HG03135 (cell line): ENCODE data around the gene TAX1BP1.
"Not testable (repeated sequence)": the region's sequence is repeated elsewhere in the genome, so short reads cannot be mapped to it uniquely, and the experiment has no call there.

Experiments used
- ATAC-seq: cut with Tn5 transposase; IDR thresholded peaks from one replicate; pipeline ENCODE4 v1.9.1; 2021; ENCODE audit warnings: mild to moderate bottlenecking, moderate library complexity; ENCODE audit not compliant: unreplicated experiment

Gene TAX1BP1

DNA sequence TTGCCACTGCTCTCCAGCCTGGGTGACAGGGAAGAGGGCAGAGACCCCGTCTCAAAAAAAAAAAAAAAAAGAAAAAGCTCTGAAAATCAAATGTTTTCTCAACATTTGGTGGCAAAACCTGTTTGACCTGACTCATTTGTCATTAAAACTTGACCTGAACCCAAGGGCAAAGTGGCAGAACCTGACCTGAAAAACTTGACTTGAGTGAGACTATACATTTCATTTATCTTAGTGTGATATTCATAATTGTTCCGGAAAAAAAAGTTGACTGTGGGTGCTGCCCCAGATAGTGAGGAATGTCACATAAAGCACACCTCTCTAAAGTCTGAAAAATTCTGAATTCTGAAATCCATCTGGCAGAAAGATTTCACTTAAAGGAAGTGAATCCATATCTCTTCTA, 2.3 kb upstream of the TAX1BP1 start:
- no peak for ATAC-seq

DNA sequence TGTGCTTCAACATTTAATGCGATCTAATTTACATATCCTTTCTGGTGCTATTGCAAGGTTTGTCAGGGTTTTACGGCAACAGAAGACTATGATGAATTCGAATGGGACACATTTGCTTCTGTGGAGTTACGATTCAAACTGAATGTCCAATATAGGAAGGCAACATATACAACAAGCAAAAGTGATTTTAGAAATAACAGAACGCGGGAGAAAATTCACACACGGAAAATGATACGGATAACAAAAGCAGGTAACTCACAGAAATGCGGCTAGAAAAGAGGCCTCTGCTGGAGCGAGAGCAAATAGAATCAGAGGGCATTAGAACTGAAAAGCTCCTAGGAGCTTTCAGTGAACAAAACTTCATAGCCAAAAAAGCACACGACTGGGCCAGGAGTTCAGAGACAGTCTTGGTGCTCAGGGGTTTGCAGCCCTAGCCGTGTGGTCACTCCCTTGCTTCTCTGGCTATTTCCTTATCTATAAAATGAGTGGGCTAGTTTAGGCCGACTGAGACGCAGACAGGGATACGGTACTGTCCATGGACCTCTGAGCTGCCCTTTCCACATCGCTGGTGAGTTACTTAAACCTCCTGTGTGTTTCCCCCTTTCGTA, 557 bp upstream of the TAX1BP1 start:
- ATAC-seq, result peak; percentile 27

DNA sequence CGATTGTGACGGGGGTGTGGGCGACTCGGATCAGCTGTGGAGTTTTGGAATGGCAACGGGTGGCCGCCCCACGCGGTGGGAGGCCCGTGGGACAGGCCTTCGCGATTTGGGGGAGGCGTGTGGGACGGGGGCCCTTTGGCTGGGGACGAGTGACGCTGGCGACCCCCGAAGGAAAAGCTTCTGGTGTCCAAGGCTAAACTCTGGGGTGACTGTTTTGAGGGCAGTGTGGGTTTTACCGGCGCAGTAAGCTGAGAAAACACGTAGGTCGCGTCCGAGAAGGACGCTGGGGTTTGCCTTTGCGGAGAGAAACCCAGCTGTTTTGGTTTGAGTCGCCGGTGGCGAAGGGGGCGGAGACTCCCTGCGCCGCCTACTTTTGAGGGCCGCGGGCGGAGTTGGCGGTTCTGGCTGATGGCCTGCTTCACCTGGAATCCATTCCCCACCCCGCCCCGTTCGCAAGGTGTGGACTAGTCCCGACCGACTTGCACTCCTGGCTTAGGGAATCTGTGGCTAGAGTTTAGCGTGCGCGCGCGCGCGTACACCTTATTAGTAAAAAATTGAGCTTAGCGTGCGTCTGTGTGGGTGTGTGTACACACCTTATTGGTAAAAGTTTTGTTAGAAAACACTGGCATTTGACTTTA, 606 bp downstream of the TAX1BP1 start:
- ATAC-seq, result peak; percentile 79

DNA sequence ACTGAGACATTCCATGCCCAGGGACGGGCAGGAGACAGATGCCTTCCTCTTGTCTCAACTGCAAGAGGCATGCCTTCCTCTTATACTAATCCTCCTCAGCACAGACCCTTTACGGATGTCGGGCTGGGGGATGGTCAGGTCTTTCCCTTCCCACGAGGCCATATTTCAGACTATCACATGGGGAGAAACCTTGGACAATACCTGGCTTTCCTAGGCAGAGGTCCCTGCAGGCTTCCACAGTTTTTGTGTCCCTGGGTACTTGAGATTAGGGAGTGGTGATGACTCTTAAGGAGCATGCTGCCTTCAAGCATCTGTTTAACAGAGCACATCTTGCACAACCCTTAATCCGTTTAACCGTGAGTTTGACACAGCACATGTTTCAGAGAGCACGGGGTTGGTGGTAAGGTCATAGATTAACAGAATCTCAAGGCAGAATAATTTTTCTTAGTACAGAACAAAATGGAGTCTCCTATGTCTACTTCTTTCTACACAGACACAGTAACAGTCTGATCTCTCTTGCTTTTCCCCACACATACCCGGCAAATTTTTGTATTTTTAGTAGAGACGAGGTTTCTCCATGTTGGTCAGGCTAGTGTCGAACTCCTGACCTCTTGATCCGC, 2.2 kb downstream of the TAX1BP1 start:
- ATAC-seq, result not testable (repeated sequence)

DNA sequence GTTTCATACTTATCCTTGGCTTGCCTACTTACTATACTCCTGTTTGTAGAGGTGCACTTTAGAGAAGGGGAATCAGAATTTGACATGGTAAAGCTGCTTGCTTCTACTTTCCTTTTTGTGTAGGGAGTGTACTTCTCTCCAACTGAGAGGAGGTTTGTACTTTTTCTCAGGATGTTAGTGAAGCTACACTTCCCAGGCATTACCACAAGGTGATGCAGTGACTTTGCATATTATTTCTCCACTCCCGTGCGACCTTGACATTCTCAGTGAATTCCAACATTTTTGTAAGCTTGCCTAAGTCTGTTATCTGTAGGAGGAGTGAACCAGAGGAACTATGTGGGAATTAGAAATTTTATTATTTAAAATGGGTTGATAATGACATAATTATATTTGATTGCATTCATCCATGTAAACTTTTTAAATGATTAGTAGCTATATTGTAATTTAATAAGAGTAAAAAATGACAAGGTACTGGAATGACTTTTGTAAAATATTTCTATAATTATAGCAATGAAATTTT, 5.2 kb downstream of the TAX1BP1 start:
- ATAC-seq, result no peak

DNA sequence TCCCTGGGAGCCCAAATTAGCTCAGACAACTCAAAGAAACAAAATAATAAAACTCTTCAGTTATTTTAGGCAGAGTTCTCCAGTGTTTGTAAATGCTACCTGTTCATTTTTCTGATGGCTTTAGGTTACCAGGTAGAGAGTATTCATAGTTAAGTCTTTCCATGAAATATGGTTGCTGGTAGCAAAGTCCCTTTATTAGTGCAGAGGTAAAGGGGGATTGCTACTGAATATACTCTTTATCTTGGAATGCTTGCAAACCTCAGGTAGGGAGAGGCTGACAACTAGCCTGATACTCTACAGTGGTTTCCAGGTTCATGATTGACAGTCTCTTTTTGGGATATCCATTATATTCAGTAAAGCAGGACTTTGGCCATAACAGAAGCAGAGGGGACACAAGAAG, 6.5 kb downstream of the TAX1BP1 start:
- ATAC-seq, result no peak

DNA sequence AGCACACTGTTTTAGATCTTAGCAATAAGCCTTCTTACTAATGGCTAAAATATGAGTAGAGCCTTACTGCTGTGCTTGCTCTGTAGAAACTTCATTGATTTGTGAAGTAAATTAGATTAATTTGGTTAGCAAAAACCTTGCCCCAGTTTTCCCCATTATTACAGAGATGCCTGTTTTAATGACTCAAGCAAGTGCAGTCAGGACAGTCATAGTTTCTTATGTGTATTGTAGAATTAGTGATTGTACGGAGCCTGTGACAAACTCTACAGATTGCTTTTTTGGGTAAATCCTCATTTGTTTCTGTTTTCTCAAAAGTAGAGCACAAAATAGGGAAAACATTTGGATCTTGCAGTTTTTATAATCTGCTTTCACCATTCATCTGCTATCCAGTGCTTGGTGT, 7.0 kb downstream of the TAX1BP1 start:
- no peak for ATAC-seq

DNA sequence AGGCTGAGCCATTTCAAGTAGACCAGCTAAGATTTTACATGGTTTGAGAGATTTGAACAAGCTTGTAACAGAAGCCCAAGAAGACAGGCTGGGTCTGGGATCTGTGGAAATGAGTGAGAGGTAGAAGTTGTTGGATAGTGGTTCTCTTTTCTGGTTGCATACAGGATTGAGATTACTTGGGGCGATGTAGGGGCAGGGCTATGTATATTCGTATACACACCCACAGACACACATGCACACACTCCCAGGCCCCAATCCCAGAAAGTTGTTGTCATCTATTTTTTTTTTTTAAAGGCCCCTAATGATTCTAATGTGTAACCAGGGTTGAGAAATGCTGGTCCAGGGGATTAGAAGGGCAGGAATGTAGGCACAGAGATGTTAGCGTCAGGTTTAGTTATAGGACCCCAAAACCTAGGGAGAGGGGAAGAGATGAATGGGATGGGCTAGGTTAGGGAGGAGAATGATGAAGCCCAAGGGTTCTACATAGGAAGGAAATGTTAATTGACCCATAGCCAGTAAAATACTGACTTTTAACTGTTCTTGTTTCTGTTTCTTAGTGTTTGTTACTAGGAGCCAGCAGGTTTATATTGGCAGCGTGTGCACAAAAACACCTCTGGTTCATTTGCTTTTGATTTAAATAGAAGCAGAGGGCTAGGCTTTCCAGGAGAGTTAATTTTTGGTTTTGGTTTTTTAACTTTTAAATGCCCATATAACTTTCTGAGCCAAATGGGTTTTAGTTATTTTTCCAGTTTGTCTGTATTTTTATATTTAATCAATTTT, 7.8 kb downstream of the TAX1BP1 start:
- ATAC-seq, result no peak

DNA sequence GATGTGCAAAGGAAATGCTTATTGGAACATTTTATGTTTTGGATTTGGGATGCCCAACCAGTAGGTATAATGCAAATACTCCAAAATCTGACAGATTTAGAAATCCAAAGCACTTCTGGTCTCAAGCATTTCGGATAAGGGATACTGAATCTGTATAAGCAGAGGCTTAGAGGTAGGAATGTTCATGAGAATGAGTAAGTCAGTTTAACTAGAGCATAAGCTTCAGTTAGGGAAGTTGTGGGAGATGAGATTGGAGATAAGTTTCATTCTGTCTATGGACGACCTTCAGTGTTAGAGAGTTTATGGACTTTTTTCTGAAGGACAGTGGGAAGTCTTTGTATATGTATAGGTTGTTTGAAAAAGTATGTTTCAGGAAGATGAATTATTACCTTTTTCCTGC, 10.4 kb downstream of the TAX1BP1 start:
- no peak for ATAC-seq

DNA sequence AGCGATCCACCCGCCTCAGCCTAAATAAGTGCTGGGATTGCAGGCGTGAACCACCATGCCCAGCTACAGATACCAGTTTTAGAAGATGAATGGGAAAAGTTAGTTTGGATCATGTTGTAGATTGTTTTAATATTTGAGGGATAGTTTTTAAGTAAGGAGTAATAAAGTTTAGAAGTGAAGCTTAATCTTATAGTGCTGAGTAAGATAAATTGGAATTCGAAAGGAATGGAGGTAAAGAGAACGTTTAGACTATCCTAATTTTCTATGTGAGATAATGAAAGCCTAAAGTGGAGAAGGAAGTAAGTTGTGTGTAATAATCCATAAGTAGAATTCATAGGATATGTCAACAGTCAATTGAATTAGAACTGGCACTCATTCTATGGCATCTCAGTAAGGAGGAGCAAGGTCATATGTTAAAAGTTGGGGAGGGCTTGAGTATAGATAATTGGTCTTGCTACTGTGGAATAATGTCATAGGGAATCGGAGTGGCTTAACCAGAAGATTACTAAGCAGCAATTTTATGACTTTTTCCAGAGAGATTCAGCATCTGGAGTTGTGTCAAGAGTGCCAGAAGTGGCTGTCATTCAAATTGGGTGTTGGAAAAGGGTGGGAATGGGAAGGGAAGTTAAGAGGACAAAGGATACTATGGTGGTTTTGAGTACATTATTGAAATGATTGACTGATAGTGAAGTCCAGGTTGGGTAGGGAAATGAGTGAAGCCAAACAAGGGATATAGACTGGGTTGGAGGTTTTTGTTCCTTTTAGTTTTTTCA, 12.1 kb downstream of the TAX1BP1 start:
- no peak for ATAC-seq

DNA sequence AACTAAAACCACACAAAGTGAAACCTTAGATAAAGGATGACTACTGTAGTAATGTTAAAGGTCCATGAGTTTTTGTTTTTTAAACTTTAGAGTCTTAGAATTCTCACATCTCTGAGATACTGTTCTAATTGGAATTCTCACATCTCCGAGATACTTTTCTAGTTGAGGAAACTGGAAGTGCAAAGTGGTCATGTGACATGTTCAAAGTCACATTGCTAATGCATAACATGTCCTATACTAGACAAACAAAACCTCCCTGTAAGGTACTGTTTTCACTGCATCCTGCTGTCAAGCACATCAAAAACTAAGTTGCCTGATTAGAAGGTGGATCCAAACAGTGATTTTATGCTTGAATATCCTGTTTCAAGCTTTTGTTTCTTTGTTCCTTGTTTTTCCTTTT, 13.9 kb downstream of the TAX1BP1 start:
- ATAC-seq, result no peak

DNA sequence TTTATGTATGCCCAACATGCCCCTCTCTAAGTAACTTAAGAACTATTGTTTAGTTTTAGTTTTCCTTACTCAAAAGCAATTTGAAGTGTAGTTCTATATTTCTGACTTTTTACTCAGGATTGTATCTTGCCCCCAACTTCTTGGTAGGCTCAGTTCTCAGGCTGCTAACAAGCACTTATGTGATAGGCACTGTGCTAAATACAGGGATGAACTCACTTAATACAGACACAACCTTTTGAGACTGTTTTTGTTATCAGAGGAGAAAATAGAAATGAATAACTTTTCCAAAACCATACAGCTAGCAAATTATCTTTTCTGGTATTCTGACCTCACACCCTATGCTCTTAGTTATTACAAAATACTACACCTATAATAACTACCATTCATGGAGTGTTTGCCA, 16.3 kb downstream of the TAX1BP1 start:
- ATAC-seq, result no peak

DNA sequence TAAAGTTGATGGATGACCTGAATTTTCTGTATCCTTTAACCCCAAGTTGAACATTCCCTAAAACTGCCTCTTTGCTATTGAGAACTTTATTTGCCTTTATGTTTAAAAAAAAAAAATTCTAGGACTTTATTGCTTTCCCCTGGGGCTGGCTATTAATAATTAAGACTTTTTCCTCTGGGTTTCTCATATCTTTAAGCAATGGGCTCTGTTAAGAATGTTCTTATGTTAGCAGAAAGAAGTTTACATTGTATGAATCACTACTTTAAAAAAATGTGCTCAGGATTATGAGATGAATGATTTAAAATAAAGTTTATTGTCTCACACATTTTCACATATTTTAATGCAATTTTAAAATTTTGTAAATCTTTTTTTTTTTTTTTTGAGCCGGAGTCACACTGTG, 19.5 kb downstream of the TAX1BP1 start:
- no peak for ATAC-seq

DNA sequence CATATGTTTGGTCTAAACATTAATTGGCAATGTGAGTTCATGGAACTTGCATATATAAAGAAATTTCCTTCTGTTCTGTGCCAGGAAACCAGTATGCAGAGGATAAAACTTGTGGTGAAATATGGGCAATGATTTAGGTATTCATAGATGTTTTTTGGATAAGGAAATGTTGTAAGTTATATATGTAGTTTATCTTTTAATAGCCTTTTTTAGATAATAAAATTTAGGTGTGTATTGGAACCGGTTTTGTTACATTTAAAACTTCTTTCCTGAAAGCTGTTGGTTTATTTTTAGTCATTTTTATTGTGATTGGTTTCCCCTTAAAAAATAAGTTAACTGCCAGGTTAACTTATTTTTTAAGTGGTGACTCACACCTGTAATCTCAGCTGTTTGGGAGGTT, 22.1 kb downstream of the TAX1BP1 start:
- ATAC-seq, result no peak

DNA sequence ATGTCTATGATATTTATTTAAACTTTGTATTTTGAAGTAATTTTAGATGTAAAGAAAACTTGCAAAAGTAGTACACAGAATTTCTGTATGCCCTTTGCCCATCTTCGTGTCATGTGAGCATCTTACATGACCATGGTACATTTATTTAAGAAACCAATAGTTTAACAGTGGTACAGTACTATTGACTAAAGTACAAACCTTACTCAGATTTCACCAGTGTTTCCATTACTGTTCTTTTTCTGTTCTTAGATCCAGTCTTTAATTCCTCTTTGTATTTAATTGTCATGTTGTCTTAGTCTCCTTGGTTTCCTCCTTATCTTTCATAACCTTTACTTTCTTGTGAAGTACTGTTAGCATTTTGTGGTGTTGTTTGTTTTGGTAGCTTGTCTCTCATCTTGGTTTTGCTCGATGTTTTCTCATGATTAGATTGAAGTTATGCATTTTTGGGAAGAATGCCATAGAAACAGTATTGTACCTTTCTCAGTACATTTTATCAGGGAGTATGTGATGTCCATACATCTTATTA, 24.1 kb downstream of the TAX1BP1 start:
- ATAC-seq, result no peak

DNA sequence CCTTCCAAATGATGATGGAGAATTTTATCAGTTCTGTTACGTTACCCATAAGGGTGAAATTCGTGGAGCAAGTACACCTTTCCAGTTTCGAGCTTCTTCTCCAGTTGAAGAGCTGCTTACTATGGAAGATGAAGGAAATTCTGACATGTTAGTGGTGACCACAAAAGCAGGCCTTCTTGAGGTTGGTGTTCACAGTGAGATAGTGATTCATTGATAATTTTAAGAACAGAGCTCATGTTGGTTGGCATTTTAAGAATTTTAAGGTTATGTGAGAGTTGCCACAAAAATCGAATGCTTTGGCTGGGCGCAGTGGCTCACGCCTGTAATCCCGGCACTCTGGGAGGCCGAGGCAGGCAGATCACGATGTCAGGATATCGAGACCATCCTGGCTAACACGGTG, 25.9 kb downstream of the TAX1BP1 start:
- no peak for ATAC-seq

DNA sequence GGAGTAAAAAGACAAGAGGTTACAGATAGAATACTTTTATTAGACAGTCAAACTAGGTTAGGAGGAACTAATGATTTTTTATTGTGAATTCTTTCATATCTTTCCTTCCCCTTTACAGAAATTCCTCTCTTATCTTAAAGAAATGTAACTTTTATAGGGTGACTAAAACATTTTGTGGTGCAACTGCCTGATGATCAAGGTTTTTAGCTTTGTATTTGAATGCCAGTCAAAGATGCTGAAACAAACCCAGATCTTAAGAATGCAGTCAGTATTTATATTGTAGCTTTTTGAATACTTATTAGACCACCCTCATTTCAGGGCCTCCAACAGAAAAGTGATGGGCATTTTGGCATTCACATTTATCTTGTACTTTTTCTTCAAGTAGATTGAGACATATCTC, 27.4 kb downstream of the TAX1BP1 start:
- ATAC-seq, result no peak

DNA sequence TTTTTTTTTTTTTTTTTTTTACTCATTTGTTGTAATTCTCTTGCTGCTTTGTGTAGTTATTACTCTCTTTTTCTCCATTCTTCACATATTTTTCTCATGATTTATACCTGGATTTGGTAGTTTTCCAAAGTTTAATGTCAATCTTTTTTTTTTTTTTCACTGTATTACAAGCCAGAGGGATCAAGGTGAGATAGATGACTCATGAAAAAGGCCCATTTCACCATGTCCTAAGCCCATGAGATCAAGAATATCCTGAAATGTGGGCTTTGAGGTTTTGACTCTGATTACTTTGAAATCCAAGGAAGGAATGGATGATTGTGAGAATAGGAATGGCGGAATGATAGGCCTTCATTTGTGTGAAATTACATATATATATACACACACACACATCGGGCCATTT, 31.1 kb downstream of the TAX1BP1 start:
- no peak for ATAC-seq

DNA sequence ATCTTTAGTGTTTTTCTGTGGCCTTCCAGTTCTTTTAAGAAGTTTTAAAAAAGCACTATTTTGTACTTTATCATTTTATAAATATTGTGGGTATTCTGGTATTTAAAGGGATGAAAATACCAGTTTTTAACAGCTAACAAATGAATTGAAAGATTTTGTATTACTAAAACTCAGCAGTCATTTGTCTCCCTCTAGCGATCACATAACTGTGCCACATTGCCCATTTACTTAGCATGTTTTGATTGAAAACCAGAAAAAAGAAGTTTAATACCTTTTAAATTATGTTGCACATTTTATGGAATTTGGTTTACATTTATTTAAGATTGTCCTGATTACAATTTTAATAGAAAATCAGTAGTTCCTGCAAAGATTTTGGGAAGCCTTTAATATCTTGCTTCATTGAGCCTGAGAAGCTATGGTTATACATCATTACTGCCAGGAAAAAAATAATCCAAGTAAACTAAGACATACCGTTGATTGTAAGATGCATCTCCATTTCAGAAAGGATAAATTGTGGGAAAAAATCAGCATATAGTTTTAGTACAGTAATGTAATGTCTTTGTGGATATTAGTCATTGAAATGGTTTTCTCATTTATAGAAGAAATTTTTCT, 34.9 kb downstream of the TAX1BP1 start:
- no peak for ATAC-seq

DNA sequence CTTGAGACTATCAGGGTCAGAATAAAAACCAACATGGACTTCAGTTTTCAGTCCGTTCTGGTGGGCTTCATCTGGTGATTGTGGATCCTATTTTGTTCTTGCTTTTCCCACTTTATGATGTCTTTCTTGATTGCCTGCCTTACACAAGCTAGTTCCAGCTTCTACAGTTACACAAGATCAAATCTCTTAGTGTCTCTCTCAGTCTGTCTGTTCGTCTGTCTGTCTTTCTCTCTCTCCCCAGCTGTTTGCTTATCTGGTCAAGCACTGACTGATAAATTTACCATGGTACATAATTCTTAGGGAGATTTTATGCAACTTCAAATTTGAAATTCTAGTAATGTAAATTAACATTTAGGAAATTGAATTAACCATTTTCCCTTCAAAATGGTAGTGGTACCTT, 35.8 kb downstream of the TAX1BP1 start:
- no peak for ATAC-seq
